PFSK-1 (cell line): ENCODE results near the gene ZBTB34.

Experiments
- FOXP2 ChIP-seq: optimal IDR thresholded peaks from 2 replicates; pipeline ENCODE3; 2011; ENCODE audit warnings: borderline replicate concordance, control low read depth, inconsistent platforms; ENCODE audit not compliant: insufficient read depth; ENCODE audit errors: extremely low read length, extremely low read depth
- POLR2AphosphoS5 ChIP-seq: IDR thresholded peaks from 2 replicates; pipeline ENCODE4 v1.6.1; 2012; ENCODE audit warnings: low read depth, mild to moderate bottlenecking, control low read depth, low read length, moderate library complexity
- SIN3A ChIP-seq: IDR thresholded peaks from 2 replicates; pipeline ENCODE4 v1.6.1; 2012; ENCODE audit warnings: mild to moderate bottlenecking, low read length, moderate library complexity, borderline replicate concordance; ENCODE audit not compliant: insufficient read depth
- TAF1 ChIP-seq: IDR thresholded peaks from 2 replicates; pipeline ENCODE4 v1.6.1; 2012; ENCODE audit warnings: low read length, control low read depth, borderline replicate concordance; ENCODE audit not compliant: insufficient read depth
- TF ChIP-seq, protein P1 (sequence below), 2 experiments: IDR thresholded peaks; 2 replicates each; pipeline versions ENCODE4 v1.6.1 to v1.8.0; 2011 to 2012; ENCODE audit warnings: low read depth in 2 of 2, low read length in 2 of 2, control low read depth in 1 of 2, inconsistent platforms in 1 of 2, mild to moderate bottlenecking in 1 of 2, moderate library complexity in 1 of 2; ENCODE audit not compliant: insufficient read depth in 1 of 2

ZBTB34 gene

DNA sequence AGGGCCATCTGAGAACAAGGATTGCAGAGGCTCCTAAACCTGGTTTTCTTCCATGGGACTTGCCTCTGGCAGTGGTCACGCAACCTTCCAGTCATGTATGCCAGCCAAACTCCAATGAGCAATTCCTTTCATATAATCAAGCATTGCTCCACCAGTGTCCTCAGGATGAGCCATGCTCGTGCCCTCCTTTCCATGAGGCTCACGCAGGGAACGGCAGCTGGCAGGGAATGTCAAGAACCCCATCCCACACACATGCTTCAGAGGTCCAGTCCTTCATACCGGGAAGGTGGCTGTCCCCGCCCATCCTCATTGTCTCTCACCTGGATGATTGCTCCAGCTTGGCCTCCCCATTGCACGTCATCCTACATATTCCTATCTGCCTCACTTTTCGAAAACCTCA lies 13.4 kb upstream of the ZBTB34 start:
- TF ChIP-seq TAF1 = no peak
- TF ChIP-seq POLR2AphosphoS5 = no peak
- no peak for TF ChIP-seq FOXP2
- TF ChIP-seq, protein P1, sequence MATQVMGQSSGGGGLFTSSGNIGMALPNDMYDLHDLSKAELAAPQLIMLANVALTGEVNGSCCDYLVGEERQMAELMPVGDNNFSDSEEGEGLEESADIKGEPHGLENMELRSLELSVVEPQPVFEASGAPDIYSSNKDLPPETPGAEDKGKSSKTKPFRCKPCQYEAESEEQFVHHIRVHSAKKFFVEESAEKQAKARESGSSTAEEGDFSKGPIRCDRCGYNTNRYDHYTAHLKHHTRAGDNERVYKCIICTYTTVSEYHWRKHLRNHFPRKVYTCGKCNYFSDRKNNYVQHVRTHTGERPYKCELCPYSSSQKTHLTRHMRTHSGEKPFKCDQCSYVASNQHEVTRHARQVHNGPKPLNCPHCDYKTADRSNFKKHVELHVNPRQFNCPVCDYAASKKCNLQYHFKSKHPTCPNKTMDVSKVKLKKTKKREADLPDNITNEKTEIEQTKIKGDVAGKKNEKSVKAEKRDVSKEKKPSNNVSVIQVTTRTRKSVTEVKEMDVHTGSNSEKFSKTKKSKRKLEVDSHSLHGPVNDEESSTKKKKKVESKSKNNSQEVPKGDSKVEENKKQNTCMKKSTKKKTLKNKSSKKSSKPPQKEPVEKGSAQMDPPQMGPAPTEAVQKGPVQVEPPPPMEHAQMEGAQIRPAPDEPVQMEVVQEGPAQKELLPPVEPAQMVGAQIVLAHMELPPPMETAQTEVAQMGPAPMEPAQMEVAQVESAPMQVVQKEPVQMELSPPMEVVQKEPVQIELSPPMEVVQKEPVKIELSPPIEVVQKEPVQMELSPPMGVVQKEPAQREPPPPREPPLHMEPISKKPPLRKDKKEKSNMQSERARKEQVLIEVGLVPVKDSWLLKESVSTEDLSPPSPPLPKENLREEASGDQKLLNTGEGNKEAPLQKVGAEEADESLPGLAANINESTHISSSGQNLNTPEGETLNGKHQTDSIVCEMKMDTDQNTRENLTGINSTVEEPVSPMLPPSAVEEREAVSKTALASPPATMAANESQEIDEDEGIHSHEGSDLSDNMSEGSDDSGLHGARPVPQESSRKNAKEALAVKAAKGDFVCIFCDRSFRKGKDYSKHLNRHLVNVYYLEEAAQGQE (IDR thresholded peaks at IDR 0.05; ENCODE audit: insufficient read depth in 1 of 2, low read depth in 2 of 2, low read length in 2 of 2) = no peak
- no peak for TF ChIP-seq SIN3A

DNA sequence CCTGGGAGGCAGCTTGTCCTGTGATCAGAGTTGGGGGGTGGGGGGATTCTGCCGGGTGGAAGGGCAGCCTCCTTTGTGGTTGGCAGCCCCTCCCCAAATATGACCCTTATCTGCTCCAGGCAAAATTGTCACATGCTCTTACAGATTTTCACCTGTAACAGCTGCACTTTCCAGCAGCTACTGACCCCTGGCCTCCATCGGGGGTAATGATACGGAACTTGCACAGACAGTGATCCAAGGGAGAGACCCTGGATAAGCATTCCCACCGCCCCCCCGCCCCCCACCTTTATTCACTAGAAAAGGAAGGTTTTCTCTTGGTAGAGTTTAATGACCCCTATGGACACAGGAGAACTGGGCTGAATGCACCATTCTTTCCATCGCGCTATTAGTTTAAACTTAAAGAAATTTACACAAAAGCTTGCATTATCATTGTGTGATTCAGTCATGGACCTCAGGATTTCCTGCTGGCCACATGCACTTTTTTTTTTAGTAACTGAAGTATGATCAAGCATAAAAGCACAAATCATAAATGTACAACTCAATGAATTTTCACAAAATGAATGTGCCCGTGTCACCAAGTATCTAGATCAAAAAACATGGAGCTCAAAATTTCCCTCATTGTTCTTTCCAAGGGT lies 10.7 kb upstream of the ZBTB34 start:
- TF ChIP-seq, protein P1 (IDR thresholded peaks at IDR 0.05; ENCODE audit: insufficient read depth in 1 of 2, low read depth in 2 of 2, low read length in 2 of 2) = no peak
- TF ChIP-seq TAF1 (no peak), POLR2AphosphoS5 (no peak), FOXP2 (no peak), SIN3A (no peak)

DNA sequence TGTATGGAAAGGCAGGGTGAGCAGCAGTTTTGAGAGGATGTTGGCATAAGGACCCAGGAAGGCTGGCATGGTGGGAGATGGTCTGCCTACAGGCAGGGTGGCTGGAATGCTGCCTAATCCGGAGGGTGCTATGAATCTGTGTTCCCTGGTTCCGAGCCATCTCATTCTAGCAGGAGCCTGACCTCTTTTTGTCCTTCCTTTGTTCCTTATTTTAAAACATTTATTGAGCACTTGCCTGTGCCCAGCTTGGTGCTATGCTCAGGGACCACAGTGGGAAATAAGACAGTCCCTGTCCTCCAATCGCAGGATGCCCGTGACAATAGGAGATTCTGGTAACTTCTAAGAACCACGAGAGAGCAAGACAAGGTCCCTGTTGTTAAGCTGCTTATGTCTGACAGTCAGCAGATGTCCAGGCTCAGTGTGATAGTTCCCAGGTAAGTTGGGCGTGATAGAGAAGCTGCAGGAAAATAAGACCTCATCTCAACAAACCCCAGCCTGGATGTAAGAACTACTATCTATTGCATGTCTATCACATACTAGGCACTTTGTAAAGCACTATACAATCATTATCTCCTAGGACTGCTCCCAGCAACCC lies 9.1 kb upstream of the ZBTB34 start:
- no peak for TF ChIP-seq SIN3A
- TF ChIP-seq FOXP2 = no peak
- no peak for TF ChIP-seq TAF1
- TF ChIP-seq POLR2AphosphoS5 = no peak
- TF ChIP-seq, protein P1 (IDR thresholded peaks at IDR 0.05; ENCODE audit: insufficient read depth in 1 of 2, low read depth in 2 of 2, low read length in 2 of 2) = no peak

DNA sequence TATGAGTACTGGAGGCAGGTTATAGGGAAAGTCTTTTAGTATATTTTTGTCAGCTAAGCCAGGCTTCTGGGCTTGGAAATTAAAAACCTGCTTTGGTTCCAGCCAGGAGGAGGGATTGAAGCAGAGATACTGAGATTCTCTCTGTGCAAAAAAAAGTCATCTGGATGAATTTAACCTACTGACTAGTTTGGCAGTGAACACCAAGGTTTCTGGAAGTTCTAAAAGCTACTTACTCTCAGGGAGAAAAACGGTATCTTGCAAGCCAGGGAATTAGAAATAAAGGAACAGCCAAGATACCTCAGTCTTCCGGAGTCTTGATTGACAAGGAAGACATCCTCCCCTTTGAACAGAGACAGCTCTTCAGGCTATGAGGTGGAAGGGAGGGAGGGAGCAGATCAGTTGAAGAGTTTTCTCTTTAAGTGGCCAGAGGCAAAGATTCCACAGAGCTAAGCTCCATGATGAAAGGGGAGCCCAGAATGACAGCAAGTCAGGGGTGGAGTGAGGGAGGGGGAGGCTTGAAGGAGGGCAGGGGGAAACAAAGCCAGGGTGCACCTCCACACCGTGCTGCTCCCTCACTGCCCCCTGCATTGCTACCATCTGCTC lies 8.3 kb upstream of the ZBTB34 start:
- TF ChIP-seq, protein P1 (IDR thresholded peaks at IDR 0.05; ENCODE audit: insufficient read depth in 1 of 2, low read depth in 2 of 2, low read length in 2 of 2) = no peak
- TF ChIP-seq FOXP2 = no peak
- no peak for TF ChIP-seq SIN3A
- no peak for TF ChIP-seq POLR2AphosphoS5
- TF ChIP-seq TAF1 = no peak

DNA sequence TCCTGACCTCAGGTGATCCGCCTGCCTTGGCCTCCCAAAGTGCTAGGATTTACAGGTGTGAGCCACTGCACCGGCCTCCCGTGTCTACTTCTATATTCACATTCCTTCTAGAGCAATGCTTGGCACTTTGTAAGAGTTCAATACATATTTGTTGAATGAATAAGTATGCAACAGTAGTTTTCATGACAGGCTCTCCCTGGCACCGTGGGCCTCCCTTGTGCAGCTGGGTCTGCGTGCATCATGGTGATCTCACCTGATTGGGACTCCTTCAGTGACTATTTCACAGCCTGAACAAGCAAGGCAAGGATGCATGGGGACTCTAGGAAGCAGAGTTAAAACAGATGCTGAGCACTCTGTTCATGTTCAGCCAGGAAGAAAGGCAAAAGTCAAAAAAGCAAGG lies 6.8 kb upstream of the ZBTB34 start:
- TF ChIP-seq FOXP2 = no peak
